GM13976 (cell line): ENCODE results near the gene KIAA1755.

Experiments
- DNase-seq: peaks from one replicate; pipeline ENCODE4 v3.0.0; 2012; ENCODE audit warnings: low spot score
- in situ Hi-C: fragments of 300-500 bp; cut with MboI; formaldehyde crosslinking; loops from one replicate; pipeline ENCODE4 v1.12.0; 2022; ENCODE audit warnings: low sequenced_read_pairs, mixed read lengths, inconsistent platforms; ENCODE audit not compliant: unreplicated experiment
- TF ChIP-seq, protein P1 (sequence below): IDR thresholded peaks from 2 replicates; pipeline ENCODE4 v1.5.1; 2012; ENCODE audit warnings: borderline replicate concordance, mild to moderate bottlenecking; ENCODE audit not compliant: insufficient read depth; ENCODE audit errors: extremely low read depth, missing control alignments, control extremely low read depth

KIAA1755 gene

DNA sequence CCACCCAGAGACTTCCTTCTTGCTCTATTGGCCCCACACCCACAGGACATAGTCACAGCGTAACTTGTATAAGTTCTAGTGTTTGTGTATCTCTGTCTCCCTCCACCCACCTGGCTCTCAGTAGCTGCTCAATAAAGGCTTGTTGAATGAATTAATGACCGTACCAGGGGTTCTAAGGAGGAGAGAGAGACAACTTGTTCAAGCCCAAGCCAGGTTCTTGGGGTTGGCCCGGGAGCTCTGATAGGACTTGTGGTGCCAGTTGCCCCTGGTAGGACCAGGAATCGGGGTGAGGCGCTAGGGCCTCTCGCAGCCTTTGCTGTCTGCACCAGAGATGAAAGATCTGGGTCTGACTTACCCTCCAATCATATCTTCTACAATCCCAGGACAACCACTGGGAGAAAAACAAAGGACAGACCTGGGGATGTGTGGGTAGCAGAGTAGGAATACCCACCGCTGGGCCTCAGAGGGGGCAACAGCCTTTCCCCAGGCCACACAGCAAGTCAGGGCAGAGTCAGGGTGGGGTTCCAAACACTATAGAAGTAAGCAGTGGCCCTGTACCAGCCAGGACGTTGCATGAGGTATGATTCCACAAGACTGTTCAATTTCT is 90.2 kb downstream of the KIAA1755 start:
- in situ Hi-C loops: no loop called here
- TF ChIP-seq, protein P1, sequence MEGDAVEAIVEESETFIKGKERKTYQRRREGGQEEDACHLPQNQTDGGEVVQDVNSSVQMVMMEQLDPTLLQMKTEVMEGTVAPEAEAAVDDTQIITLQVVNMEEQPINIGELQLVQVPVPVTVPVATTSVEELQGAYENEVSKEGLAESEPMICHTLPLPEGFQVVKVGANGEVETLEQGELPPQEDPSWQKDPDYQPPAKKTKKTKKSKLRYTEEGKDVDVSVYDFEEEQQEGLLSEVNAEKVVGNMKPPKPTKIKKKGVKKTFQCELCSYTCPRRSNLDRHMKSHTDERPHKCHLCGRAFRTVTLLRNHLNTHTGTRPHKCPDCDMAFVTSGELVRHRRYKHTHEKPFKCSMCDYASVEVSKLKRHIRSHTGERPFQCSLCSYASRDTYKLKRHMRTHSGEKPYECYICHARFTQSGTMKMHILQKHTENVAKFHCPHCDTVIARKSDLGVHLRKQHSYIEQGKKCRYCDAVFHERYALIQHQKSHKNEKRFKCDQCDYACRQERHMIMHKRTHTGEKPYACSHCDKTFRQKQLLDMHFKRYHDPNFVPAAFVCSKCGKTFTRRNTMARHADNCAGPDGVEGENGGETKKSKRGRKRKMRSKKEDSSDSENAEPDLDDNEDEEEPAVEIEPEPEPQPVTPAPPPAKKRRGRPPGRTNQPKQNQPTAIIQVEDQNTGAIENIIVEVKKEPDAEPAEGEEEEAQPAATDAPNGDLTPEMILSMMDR: no peak
- no peak for DNase-seq

DNA sequence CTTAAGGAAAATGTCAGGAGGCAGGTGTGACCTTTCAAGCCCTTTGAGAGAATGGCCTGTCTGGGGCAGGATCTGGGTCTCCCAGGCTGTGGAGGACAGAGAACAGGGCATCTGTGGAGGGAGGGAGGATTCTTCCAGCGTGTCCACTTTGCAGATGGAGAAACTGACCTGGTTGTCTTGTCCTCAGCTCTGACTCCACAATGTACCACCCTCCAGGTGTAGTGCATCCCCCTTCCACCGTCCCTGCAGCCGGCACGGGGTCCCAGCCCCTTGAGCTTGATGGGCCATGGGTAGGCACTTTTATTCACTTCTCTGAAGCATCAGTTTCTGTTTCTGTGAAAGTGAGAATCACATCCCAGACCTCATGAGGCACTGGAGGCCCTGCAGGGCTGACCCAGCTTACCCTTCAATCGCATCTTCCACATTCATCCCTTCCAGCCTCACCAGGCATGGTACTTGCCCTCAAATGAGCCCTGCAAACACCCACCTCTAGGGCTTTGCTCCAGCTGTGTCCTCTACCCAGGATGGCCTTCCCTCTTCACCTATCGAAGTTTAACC is 90.8 kb downstream of the KIAA1755 start:
- TF ChIP-seq, protein P1: no peak
- DNase-seq: no peak
- in situ Hi-C loops: loop anchor here (10.0 kb wide), 1 partner anchor 105 kb away; no protein-coding TSS in a partner anchor

DNA sequence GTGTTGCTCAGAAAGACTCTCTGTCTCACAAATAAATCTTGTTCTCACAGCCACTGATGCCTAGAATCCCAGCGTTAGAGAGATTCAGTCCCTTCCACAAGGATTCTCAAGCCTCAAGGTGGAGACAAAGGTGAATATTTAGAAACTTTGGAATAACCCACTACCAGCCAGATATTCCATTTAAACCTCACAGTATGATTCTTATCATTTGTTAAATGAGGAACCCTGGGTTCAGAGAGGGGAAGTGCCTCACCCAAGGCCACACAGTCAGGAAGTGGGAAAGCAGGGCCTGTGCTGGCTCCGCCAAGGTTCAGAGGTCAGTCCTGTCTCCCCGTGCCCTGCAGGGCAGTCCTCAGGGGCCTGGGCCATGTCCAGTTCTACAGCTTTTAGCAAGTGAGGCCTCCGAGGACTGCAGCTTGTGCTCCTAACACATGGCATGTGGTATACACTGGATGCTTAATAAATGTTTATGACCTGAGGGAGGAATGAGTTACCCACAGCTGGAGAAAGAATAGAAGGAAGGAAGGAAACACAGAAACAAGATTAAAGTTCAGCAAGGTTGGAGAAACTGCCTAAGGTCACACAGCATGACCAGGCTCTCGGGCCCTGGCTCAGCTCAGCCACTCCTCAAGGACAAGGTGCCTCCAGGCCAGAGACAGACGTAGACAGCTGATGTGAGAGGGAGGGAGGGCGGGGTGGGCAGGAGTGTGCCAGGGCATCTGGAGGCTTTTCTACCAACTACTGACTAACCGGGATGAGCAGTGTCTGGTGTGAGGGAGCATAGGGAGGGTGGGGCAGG is 91.5 kb downstream of the KIAA1755 start:
- no peak for DNase-seq
- TF ChIP-seq, protein P1: no peak
- in situ Hi-C loops: loop anchor here (10.0 kb wide), 1 partner anchor 104 kb away; no protein-coding TSS in a partner anchor

DNA sequence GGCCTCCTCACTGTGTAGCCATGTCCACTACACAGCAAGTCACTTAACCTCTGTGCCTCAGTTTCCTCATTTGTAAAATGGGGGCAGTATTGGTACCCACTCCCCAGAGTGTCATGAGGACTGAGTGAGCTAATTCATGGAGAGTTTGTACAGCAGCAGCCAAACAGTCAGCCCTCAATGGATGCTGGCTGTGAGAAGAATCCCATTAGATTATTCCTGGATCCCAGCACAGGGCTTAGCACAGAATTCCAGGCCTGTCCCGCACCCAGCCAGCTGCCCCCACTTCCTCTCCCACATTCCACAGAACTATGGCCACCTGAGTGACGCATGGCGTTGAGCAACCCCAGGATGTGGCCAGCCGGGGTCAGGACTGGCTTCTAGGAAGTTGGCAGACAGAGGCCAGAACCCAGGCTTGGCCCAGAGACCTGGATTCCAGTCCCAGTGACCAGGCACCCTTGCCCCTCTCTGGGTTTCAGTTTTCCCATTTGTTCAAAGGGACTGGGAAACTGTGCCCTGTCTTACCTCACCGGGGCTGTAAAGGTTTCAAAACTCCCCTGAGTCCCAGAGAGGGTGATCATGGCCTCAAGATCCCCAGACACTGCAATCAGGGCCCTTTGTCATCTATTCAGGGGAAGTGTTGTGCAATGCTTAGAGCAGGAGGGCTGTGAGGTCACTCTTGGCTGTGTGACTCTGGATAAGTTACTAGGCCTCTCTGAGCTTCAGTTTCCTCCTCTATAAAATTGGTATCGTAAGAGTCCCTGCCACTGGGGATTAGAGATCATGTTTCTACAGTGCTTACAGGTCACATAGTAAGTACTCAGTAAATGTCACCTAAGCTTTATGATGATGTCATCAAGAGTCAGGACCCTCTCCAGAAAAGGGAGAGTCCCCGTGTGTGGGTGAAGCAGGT is 92.4 kb downstream of the KIAA1755 start:
- TF ChIP-seq, protein P1: no peak
- in situ Hi-C loops: loop anchor here (10.0 kb wide), 1 partner anchor 103 kb away; no protein-coding TSS in a partner anchor
- DNase-seq: no peak

DNA sequence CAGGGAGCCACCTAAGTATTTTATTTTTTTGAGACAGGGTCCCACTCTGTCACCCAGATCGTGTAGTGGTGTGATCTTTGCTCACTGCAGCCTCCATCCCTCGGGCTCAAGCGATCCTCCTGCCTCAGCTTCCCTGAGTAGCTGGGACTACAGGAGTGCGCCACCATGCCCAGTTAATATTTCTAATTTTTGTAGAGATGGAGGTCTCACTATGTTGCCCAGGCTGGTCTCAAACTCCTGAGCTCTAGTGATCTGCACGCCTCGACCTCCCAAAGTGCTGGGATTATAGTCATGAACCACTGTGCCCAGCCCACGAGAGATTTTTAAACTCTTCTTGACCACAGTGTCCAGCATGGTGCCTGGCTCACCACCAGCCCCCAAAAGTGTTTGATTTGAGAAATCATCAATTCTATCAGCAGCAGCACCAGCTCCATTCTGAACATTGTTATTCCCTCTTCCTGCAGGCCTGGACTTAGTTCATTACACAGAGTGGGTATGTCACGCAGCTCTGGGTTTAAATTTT is 93.1 kb downstream of the KIAA1755 start:
- TF ChIP-seq, protein P1: no peak
- no peak for DNase-seq
- in situ Hi-C loops: loop anchor here (10.0 kb wide), 1 partner anchor 103 kb away; no protein-coding TSS in a partner anchor
